H9 (cell line): Measurements from ENCODE around the gene CHN1. TPM values are rescaled to one million over a fixed set of nuclear protein-coding genes. Genes with fewer than 3 reads are reported as not detected.

Source experiments
- DNase-seq: peaks from one replicate; pipeline ENCODE4 v3.0.0-alpha.2; 2017
- H2AFZ ChIP-seq: one replicate; pipeline ENCODE4 v1.6.1; 2013; ENCODE audit warnings: mild to moderate bottlenecking, low read length, control low read depth, moderate library complexity
- H2AK5ac ChIP-seq: 2 replicates; pipeline ENCODE4 v1.6.1; 2013; ENCODE audit warnings: low read length, control low read depth, mixed read lengths; ENCODE audit not compliant: insufficient read length
- H2BK120ac ChIP-seq: one replicate; pipeline ENCODE4 v1.6.1; 2013; ENCODE audit warnings: low read depth, mild to moderate bottlenecking, low read length, control low read depth, inconsistent platforms; ENCODE audit not compliant: poor library complexity, severe bottlenecking
- H2BK12ac ChIP-seq: 2 replicates; pipeline ENCODE4 v1.6.1; 2013; ENCODE audit warnings: low read length, control low read depth, mixed read lengths, low read depth; ENCODE audit not compliant: insufficient read length
- H2BK15ac ChIP-seq: 2 replicates; pipeline ENCODE4 v1.6.1; 2013; ENCODE audit warnings: low read depth, low read length, control low read depth
- H2BK20ac ChIP-seq: one replicate; pipeline ENCODE4 v1.6.1; 2013; ENCODE audit warnings: low read depth, mild to moderate bottlenecking, low read length, control low read depth, inconsistent platforms; ENCODE audit not compliant: poor library complexity, severe bottlenecking
- H2BK5ac ChIP-seq: 2 replicates; pipeline ENCODE4 v1.6.1; 2013; ENCODE audit warnings: low read length, control low read depth, mixed read lengths; ENCODE audit not compliant: insufficient read length
- H3K14ac ChIP-seq: 2 replicates; pipeline ENCODE4 v1.6.1; 2013; ENCODE audit warnings: low read length, control low read depth; ENCODE audit not compliant: insufficient read depth
- H3K18ac ChIP-seq: 2 replicates; pipeline ENCODE4 v1.6.1; 2013; ENCODE audit warnings: low read depth, mild to moderate bottlenecking, mixed read lengths, low read length, control low read depth; ENCODE audit not compliant: insufficient read length
- H3K23ac ChIP-seq: 2 replicates; pipeline ENCODE4 v1.6.1; 2013; ENCODE audit warnings: low read length, control low read depth, mixed read lengths, low read depth; ENCODE audit not compliant: insufficient read length
- H3K23me2 ChIP-seq: 2 replicates; pipeline ENCODE4 v1.6.1; 2013; ENCODE audit warnings: low read depth, mild to moderate bottlenecking, mixed read lengths, low read length, control low read depth; ENCODE audit not compliant: insufficient read length, poor library complexity, severe bottlenecking
- H3K27ac ChIP-seq: 2 replicates; pipeline ENCODE4 v1.5.1; 2013; ENCODE audit warnings: low read length, control low read depth, mixed read lengths, low read depth; ENCODE audit not compliant: insufficient read length
- H3K27me3 ChIP-seq: 2 replicates; pipeline ENCODE4 v1.6.1; 2013; ENCODE audit warnings: low read length, control low read depth, inconsistent platforms; ENCODE audit not compliant: insufficient read depth
- H3K4ac ChIP-seq: 2 replicates; pipeline ENCODE4 v1.6.1; 2013; ENCODE audit warnings: low read depth, mild to moderate bottlenecking, control low read depth, inconsistent platforms, low read length, moderate library complexity
- H3K4me1 ChIP-seq: 2 replicates; pipeline ENCODE4 v1.6.1; 2013; ENCODE audit warnings: low read length, control low read depth, inconsistent platforms; ENCODE audit not compliant: insufficient read depth
- H3K4me2 ChIP-seq: 2 replicates; pipeline ENCODE4 v1.6.1; 2013; ENCODE audit warnings: low read length, control low read depth, mixed read lengths; ENCODE audit not compliant: insufficient read length, insufficient read depth
- H3K56ac ChIP-seq: 2 replicates; pipeline ENCODE4 v1.6.1; 2013; ENCODE audit warnings: low read depth, mild to moderate bottlenecking, mixed read lengths, low read length, control low read depth; ENCODE audit not compliant: insufficient read length
- H3K79me1 ChIP-seq: 2 replicates; pipeline ENCODE4 v1.6.1; 2013; ENCODE audit warnings: low read depth, mild to moderate bottlenecking, moderate library complexity, low read length, control low read depth, inconsistent platforms; ENCODE audit not compliant: insufficient read depth, poor library complexity, severe bottlenecking
- H3K79me2 ChIP-seq: 2 replicates; pipeline ENCODE4 v1.6.1; 2013; ENCODE audit warnings: low read length, control low read depth, inconsistent platforms; ENCODE audit not compliant: insufficient read depth
- H3K9ac ChIP-seq: 2 replicates; pipeline ENCODE4 v1.6.1; 2013; ENCODE audit warnings: low read length, control low read depth, mixed read lengths; ENCODE audit not compliant: insufficient read length; ENCODE audit errors: extremely low read depth
- H3K9me3 ChIP-seq: one replicate; pipeline ENCODE4 v1.6.1; 2013; ENCODE audit warnings: low read depth, low read length, inconsistent platforms; ENCODE audit not compliant: control insufficient read depth
- H3T11ph ChIP-seq: one replicate; pipeline ENCODE4 v1.6.1; 2013; ENCODE audit warnings: mild to moderate bottlenecking, low read length, control low read depth, inconsistent platforms
- H4K20me1 ChIP-seq: one replicate; pipeline ENCODE4 v1.6.1; 2013; ENCODE audit not compliant: control insufficient read depth, insufficient read length, insufficient read depth
- H4K5ac ChIP-seq: 2 replicates; pipeline ENCODE4 v1.6.1; 2013; ENCODE audit warnings: low read depth, mild to moderate bottlenecking, mixed read lengths, low read length, control low read depth; ENCODE audit not compliant: insufficient read length
- H4K8ac ChIP-seq: replicated peaks from 2 replicates; pipeline ENCODE4 v1.6.1; 2013; ENCODE audit warnings: low read length, control low read depth, mixed read lengths, low read depth; ENCODE audit not compliant: insufficient read length
- H4K91ac ChIP-seq: 2 replicates; pipeline ENCODE4 v1.6.1; 2013; ENCODE audit warnings: low read depth, mild to moderate bottlenecking, moderate library complexity, mixed read lengths, low read length, control low read depth; ENCODE audit not compliant: insufficient read length
- H3K27ac Mint-ChIP-seq, 3 experiments: 2 replicates in 2 of 3; 3 replicates in 1 of 3; pipeline ENCODE4 v1.8.0; 2020 to 2021; ENCODE audit warnings: mixed read lengths in 3 of 3, mild to moderate bottlenecking in 1 of 3, moderate library complexity in 1 of 3
- H3K27me3 Mint-ChIP-seq: 2 replicates; pipeline ENCODE4 v1.8.0; 2021; ENCODE audit warnings: low read depth, mild to moderate bottlenecking, moderate library complexity, mixed read lengths
- H3K36me3 Mint-ChIP-seq, 3 experiments: 2 replicates in 2 of 3; 3 replicates in 1 of 3; pipeline ENCODE4 v1.8.0; 2020 to 2021; ENCODE audit warnings: low read depth in 3 of 3, mixed read lengths in 3 of 3; ENCODE audit not compliant: insufficient read depth in 1 of 3
- H3K4me1 Mint-ChIP-seq, 2 experiments: 2 replicates each; pipeline ENCODE4 v1.8.0; 2020; ENCODE audit warnings: mixed read lengths in 2 of 2
- H3K4me3 Mint-ChIP-seq, 2 experiments: 2 replicates in 1 of 2; 3 replicates in 1 of 2; pipeline ENCODE4 v1.8.0; 2020 to 2021; ENCODE audit warnings: mild to moderate bottlenecking in 2 of 2, mixed read lengths in 2 of 2, moderate library complexity in 1 of 2
- H3K9me3 Mint-ChIP-seq, 2 experiments: 2 replicates in 1 of 2; 3 replicates in 1 of 2; pipeline ENCODE4 v1.8.0; 2020; ENCODE audit warnings: mild to moderate bottlenecking in 2 of 2, mixed read lengths in 2 of 2, moderate library complexity in 1 of 2
- WGBS: extraction: QIAGEN DNeasy Blood & Tissue Kit; methylation state at CpG from one replicate; pipeline ENCODE4 v1.1.7; 2013; ENCODE audit warnings: missing lambda C conversion rate, low lambda C conversion rate, mixed read lengths; ENCODE audit not compliant: insufficient read length; ENCODE audit errors: extremely low coverage; 5-methylcytosine and 5-hydroxymethylcytosine counted together
- total RNA-seq: library from RNA; stranded (reverse); gene quantifications from 2 replicates; pipeline ENCODE4 v1.2.1, GENCODE V29; 2021
- TF ChIP-seq, protein P1 (sequence below): fragments of 200-600 bp; sonication (generic); conservative IDR thresholded peaks from 3 replicates; pipeline ENCODE4 v1.8.0; 2021; ENCODE audit warnings: antibody characterized with exemption, mild to moderate bottlenecking

The CHN1 gene
- total RNA-seq, 1 experiment from 2014 or later: 33.9 TPM

DNA sequence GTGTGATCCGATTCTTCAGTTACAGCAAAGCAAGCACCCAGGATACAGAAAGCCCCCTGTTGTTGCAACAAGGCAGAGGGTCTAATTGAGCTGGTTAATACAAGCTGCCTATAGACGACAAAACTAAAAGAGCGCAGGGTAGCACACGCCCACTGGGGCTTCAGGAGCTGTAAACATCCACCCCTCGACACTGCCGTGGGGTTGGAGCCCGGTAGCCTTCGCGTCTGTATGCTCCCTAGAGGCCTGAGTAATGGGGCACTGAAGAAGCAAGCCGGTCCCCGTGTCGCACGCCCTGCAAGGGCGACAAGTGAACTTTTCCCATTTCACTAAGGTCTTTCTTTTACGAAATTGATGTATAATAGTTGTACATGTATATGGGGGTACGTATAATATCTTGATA is 216.2 kb downstream of the CHN1 start:
- H3K27me3 ChIP-seq: no peaks in the 10 kb centered on the region
- H3K79me2 ChIP-seq: no peaks in the 10 kb centered on the region
- H2AK5ac ChIP-seq: no peak overlapping the region
- no peak overlapping the region for H3K23ac ChIP-seq
- no peak overlapping the region for H2BK15ac ChIP-seq
- no peaks in the 10 kb centered on the region for H4K20me1 ChIP-seq
- no peak overlapping the region for H3K27ac ChIP-seq
- WGBS: no CpG with 5 or more reads among the region's 16 CpGs
- no peak overlapping the region for H3K9ac ChIP-seq
- H4K91ac ChIP-seq: no peak overlapping the region
- peaks cover 23% of the 10 kb centered on the region; the same call in 1 of the 2 replicates for H3K4me1 ChIP-seq
- Mint-ChIP-seq H3K36me3 (peaks cover 0 to 5% (median 0%) of the 10 kb centered on the region in 3 experiments; a peak in 4 of 7 replicates), H3K27ac (peak overlapping the region; percentile 45 to 96 (median 91)), H3K4me1 (peaks cover 73 to 77% of the 10 kb centered on the region in 2 experiments), H3K4me3 (peak overlapping the region; percentile 14 to 28; a peak in 2 of 5 replicates), H3K9me3 (peaks cover 0 to 3% of the 10 kb centered on the region in 2 experiments; a peak in 1 of 5 replicates), H3K27me3 (no peaks in the 10 kb centered on the region)
- H3K23me2 ChIP-seq: no peaks in the 10 kb centered on the region
- no peak overlapping the region for H4K5ac ChIP-seq
- H2AFZ ChIP-seq: no peak overlapping the region
- DNase-seq: no peak
- no peak overlapping the region for H3K4ac ChIP-seq
- TF ChIP-seq, protein P1, sequence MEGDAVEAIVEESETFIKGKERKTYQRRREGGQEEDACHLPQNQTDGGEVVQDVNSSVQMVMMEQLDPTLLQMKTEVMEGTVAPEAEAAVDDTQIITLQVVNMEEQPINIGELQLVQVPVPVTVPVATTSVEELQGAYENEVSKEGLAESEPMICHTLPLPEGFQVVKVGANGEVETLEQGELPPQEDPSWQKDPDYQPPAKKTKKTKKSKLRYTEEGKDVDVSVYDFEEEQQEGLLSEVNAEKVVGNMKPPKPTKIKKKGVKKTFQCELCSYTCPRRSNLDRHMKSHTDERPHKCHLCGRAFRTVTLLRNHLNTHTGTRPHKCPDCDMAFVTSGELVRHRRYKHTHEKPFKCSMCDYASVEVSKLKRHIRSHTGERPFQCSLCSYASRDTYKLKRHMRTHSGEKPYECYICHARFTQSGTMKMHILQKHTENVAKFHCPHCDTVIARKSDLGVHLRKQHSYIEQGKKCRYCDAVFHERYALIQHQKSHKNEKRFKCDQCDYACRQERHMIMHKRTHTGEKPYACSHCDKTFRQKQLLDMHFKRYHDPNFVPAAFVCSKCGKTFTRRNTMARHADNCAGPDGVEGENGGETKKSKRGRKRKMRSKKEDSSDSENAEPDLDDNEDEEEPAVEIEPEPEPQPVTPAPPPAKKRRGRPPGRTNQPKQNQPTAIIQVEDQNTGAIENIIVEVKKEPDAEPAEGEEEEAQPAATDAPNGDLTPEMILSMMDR: no peak
- no peak overlapping the region for H4K8ac ChIP-seq
- H3K9me3 ChIP-seq: no peaks in the 10 kb centered on the region
- H3K4me2 ChIP-seq: no peak overlapping the region
- H2BK20ac ChIP-seq: no peak overlapping the region
- no peak overlapping the region for H3K56ac ChIP-seq
- H3K14ac ChIP-seq: peak overlapping the region; percentile 58; the same call in 1 of the 2 replicates
- H2BK12ac ChIP-seq: no peak overlapping the region
- no peak overlapping the region for H3T11ph ChIP-seq
- H3K18ac ChIP-seq: peak overlapping the region; percentile 12
- H2BK5ac ChIP-seq: no peak overlapping the region
- no peak overlapping the region for H2BK120ac ChIP-seq
- no peaks in the 10 kb centered on the region for H3K79me1 ChIP-seq
